Progenitor cell of endocrine pancreas (in vitro differentiated cells): Measurements from ENCODE around the gene ZMAT5. TPM values are rescaled to one million over a fixed set of nuclear protein-coding genes. Genes with fewer than 3 reads are reported as not detected.

ENCODE experiments used
- DNase-seq: peaks from one replicate; pipeline ENCODE4 v3.0.0; 2021; ENCODE audit warnings: low spot score; ENCODE audit not compliant: unreplicated experiment
- H3K27ac Mint-ChIP-seq: 2 replicates; pipeline ENCODE4 v1.8.0; 2021; ENCODE audit warnings: mild to moderate bottlenecking, moderate library complexity, mixed read lengths
- H3K27me3 Mint-ChIP-seq: 2 replicates; pipeline ENCODE4 v1.8.0; 2021; ENCODE audit warnings: mixed read lengths
- H3K36me3 Mint-ChIP-seq: 2 replicates; pipeline ENCODE4 v1.8.0; 2022; ENCODE audit warnings: mixed read lengths; ENCODE audit not compliant: insufficient read depth
- H3K4me1 Mint-ChIP-seq: 2 replicates; pipeline ENCODE4 v1.8.0; 2021; ENCODE audit warnings: low read depth, mixed read lengths
- H3K4me3 Mint-ChIP-seq: 2 replicates; pipeline ENCODE4 v1.8.0; 2021; ENCODE audit warnings: low read depth, mild to moderate bottlenecking, moderate library complexity, mixed read lengths
- H3K9me3 Mint-ChIP-seq: 2 replicates; pipeline ENCODE4 v1.8.0; 2021; ENCODE audit warnings: low read depth, mixed read lengths
- total RNA-seq: library from RNA; stranded (reverse); gene quantifications from 2 replicates; pipeline ENCODE4 v1.2.1, GENCODE V29; 2021
- TF ChIP-seq, protein P1 (sequence below): fragments of 200-600 bp; sonication (generic); IDR thresholded peaks from one replicate; pipeline ENCODE4 v1.5.0; 2021; ENCODE audit warnings: antibody characterized with exemption, mild to moderate bottlenecking; ENCODE audit not compliant: unreplicated experiment

Gene ZMAT5
- total RNA-seq, 1 donor from 2014 or later: 21.1 TPM

DNA sequence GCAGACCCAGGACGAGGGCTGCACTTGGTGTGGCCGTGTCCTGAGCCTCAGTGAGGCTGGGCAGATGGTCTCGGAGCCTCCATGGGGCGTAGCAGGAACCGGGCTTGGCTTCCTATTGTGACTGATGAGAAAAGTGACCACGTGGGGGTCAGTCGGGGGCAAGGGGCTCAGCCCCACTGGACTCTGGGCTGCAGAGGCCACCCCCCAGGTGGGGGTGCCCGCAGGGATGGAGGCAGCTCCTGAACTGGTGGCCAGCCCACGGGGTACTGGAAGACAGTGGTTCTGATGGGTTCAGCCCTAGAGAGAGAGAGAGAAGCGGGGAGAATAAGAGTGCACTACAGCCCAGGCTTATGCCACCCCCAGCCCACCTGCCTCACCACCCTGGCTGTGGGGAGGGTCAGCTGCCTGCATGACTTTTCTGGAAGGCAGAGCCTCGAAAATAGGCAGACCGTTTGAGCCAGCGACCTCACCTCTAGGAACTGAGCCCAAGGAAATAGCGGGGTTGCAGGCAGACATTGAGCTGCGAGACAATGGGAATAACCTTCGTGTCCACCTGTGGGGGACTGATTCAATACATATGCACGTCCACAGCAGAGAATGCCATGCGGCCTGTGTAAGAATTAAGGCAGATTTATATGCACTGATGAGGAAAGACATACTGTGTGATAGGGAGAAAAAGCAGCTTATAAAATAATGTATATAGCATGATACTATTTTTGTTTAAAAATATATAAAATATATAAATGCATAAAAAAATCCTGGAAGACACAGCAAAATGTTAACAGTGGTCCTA, 35.6 kb downstream of the ZMAT5 start:
- TF ChIP-seq, protein P1, sequence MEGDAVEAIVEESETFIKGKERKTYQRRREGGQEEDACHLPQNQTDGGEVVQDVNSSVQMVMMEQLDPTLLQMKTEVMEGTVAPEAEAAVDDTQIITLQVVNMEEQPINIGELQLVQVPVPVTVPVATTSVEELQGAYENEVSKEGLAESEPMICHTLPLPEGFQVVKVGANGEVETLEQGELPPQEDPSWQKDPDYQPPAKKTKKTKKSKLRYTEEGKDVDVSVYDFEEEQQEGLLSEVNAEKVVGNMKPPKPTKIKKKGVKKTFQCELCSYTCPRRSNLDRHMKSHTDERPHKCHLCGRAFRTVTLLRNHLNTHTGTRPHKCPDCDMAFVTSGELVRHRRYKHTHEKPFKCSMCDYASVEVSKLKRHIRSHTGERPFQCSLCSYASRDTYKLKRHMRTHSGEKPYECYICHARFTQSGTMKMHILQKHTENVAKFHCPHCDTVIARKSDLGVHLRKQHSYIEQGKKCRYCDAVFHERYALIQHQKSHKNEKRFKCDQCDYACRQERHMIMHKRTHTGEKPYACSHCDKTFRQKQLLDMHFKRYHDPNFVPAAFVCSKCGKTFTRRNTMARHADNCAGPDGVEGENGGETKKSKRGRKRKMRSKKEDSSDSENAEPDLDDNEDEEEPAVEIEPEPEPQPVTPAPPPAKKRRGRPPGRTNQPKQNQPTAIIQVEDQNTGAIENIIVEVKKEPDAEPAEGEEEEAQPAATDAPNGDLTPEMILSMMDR: no peak
- no peak overlapping the region for H3K27ac Mint-ChIP-seq
- no peak for DNase-seq
- no peaks in the 10 kb centered on the region for H3K36me3 Mint-ChIP-seq
- H3K4me1 Mint-ChIP-seq: no peaks in the 10 kb centered on the region
- H3K4me3 Mint-ChIP-seq: no peak overlapping the region
- peaks cover 7% of the 10 kb centered on the region for H3K27me3 Mint-ChIP-seq
- no peaks in the 10 kb centered on the region for H3K9me3 Mint-ChIP-seq

DNA sequence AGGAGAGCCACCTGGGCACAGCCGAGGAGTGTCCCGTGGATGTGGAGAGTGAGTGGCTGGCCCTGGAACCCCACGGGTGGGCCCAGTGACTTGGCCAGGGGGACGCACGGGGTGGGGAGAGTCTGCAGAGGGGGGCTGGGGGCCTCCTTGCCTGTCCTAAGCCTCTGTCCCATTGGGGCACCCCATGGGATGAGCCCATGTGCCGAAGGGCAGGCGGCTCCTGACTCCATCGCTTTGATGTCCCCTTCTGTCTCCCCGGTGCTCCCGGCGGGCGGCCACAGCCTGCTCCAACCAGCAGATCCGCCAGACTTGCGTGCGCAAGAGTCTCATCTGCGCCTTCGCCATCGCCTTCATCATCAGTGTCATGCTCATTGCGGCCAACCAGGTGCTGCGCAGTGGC, 37.6 kb downstream of the ZMAT5 start:
- Mint-ChIP-seq H3K4me3 (no peak overlapping the region), H3K27ac (peak overlapping the region; percentile 56), H3K4me1 (no peaks in the 10 kb centered on the region), H3K9me3 (no peaks in the 10 kb centered on the region), H3K36me3 (no peaks in the 10 kb centered on the region), H3K27me3 (peaks cover 18% of the 10 kb centered on the region)
- DNase-seq: no peak
- TF ChIP-seq, protein P1: no peak

DNA sequence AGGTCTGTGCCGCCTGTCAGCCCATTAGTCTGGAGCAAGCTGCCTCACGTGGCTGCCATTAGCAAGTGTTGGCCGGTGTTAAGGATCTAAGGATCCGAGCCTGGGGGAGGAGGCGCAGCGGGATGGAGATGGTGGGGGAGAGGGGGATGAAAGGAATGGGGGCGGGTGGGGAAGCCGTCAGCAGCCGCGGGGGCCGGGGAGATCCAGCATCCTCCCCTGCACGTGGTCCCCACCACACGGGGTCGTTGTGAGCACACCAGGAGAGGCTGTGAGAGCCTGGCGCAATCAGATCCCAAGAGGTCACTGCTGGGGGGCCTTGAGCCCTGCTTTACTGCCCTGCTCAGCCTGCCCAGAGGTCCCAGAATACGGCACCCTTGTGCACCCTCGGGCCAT, 39.7 kb downstream of the ZMAT5 start:
- Mint-ChIP-seq H3K27me3 (peaks cover 34% of the 10 kb centered on the region), H3K9me3 (no peaks in the 10 kb centered on the region), H3K4me1 (no peaks in the 10 kb centered on the region), H3K4me3 (no peak overlapping the region), H3K27ac (peak overlapping the region; percentile 76), H3K36me3 (no peaks in the 10 kb centered on the region)
- TF ChIP-seq, protein P1: peak; percentile 56
- DNase-seq: no peak

DNA sequence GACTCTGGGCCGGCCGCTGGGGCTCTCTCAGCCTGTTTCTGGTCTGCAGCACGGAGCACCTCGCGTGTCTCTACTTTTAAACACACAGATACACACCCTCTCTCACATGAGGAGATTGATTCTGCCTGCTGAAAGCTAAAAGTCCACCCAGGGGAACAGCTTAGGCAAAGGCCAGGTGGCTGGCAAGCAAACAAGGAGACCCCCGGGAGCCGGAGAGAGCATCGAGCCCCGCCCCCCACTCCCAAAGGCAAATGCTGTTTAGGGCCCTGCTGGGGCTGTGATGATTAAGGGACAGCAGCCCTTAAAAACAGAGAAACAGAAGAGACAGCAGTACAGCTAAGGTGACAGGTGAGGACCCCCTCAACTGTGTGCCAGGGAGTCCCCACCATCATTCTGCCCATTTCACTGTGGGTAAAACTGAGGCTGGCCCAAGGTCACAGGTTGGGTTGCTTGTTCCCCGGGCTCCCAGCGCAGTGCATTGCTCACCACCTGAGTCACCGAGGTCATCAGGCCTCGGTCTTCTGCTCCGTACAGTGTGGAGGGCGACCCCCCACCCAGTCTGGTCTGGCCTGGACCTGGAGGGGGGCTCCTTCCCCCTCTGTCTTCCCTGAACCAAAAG, 40.2 kb downstream of the ZMAT5 start:
- H3K4me1 Mint-ChIP-seq: no peaks in the 10 kb centered on the region
- TF ChIP-seq, protein P1: no peak
- DNase-seq: no peak
- H3K9me3 Mint-ChIP-seq: no peaks in the 10 kb centered on the region
- no peaks in the 10 kb centered on the region for H3K36me3 Mint-ChIP-seq
- no peak overlapping the region for H3K4me3 Mint-ChIP-seq
- peak overlapping the region; percentile 76 for H3K27ac Mint-ChIP-seq
- H3K27me3 Mint-ChIP-seq: peaks cover 38% of the 10 kb centered on the region

DNA sequence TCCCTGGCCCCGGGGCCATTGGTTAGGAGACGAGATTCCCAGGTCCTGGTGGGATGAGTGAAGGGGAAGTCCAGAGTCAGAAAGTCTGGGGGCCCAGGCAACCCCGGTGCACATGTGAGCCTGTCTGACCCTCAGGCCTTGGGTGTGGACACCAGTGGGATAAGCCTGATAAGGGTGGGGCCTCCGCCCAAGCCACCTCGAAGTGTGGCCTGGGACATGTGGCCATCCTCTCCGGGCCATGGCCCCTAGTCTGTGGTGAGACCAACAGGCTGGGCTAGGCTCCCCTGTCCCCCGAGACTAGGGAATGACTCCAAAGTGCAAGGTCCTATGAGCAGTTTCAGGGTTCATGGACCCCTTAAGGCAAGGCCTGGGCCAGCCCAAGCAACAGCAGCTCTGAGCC, 40.7 kb downstream of the ZMAT5 start:
- Mint-ChIP-seq H3K9me3 (no peaks in the 10 kb centered on the region), H3K27ac (no peak overlapping the region), H3K4me3 (no peak overlapping the region), H3K4me1 (no peaks in the 10 kb centered on the region), H3K27me3 (peaks cover 42% of the 10 kb centered on the region), H3K36me3 (no peaks in the 10 kb centered on the region)
- TF ChIP-seq, protein P1: no peak
- DNase-seq: no peak
